Measurements from ENCODE around the gene JADE2.
"Not testable (repeated sequence)": the region's sequence is repeated elsewhere in the genome, so short reads cannot be mapped to it uniquely, and the experiment has no call there.

JADE2 gene

DNA sequence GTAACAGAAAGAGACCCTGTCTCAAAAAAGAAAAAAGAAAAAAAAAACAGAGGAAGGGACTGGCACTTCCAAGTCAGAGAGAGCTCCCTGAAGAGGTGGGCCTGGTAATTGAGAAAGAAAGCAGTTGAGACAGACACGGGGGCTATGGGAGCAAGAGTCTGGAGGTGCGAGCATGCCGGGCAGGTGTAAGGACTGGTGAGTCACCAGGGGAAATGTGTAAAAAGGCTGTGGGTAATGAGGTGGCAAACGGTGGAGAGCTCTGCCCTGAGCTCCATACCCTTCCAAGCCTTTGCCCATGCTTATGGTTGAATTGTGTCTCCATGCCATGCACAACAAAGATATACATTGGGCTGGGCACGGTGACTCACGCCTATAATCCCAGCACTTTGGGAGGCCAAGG is 18.0 kb upstream of the JADE2 start:
- DNase-seq (ENCODE audit: low read depth in 2 of 3, low spot score in 1 of 3), result no peak

- DNase-seq (ENCODE audit: low read depth in 2 of 3, low spot score in 1 of 3), result no peak
These were observed 16.8 kb upstream of the JADE2 start for GRCh38 chr5:134508521-134509195.

DNA sequence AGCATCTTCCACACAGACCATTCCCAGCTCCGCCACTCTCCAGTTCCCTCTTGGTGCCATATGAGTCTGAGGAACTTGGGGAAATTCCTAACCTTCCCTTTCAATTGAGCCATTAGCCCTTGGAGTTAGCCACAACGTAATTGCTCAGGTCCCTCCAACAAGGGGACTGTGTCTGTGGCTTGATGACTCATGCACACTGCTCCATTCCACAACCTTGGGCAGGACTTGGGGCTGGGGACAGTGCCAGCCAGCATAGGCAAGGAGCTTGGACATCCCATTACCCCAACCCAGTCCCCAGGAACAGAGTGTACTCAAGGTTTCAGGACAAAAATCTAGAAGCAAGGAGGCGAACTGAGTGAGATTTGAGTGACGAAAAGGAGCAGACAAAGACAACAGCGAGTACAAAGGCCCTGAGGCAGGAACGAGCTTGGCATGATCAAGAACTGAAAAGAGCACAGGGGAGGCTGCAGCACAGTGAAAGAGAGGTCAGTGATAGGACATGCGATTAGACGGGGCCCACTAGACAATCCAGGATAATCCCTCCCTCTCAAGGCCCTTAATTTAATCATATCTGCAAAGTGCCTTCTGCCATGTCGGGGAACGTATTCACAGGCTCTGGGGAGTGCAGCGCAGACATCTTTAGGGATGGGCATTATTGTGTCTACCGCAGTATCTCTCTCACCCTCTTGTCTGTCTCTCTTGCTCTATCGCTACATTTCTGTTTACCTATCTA is 16.0 kb upstream of the JADE2 start:
- no peak for DNase-seq (ENCODE audit: low read depth in 2 of 3, low spot score in 1 of 3)

DNA sequence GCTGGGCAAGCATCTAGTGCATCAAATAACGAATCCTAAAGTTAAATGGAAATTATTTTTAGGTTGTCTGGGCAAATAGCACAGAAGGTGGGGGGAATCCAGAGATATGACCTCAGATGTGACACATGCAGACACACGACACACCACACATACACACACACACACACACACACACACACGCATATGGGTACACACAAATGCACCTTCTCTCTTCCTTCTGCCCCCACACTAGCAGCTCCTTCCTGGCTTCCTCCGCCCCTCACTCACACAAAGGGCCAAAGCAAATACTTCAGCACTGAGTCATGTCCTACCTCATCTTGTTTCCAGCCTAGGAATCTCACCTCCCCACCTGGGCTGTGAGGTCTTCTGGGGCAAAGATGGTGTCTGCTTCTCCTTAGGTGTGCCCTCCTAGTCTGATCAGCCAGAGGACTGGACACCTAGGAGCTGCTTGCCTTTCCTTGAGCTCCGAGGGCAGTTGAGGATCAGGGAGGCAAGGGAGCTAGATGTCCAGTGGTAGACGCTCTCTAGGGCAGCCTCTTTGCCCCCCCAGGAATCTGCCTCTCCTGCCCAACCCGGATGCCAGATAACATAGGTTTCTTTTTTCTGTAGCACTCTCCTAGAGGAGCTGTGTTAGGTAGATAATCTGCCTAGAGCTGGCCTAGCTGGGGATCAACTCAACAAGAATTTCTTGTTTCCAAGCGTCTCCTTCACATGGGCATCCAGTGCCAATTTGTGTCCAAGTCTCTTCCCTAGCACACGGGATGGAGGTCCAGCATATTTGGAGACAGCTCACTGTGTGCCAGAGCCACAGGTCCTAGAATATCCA is 14.3 kb upstream of the JADE2 start:
- DNase-seq (ENCODE audit: low read depth in 2 of 3, low spot score in 1 of 3), result peak; percentile 32 to 58 (median 53)

- no peak for DNase-seq (ENCODE audit: low read depth in 2 of 3, low spot score in 1 of 3)
These were observed 13.4 kb upstream of the JADE2 start for GRCh38 chr5:134511796-134512660.

GRCh38 chr5:134512661-134512999 is 12.8 kb upstream of the JADE2 start:
- no peak for DNase-seq (ENCODE audit: low read depth in 2 of 3, low spot score in 1 of 3)

DNA sequence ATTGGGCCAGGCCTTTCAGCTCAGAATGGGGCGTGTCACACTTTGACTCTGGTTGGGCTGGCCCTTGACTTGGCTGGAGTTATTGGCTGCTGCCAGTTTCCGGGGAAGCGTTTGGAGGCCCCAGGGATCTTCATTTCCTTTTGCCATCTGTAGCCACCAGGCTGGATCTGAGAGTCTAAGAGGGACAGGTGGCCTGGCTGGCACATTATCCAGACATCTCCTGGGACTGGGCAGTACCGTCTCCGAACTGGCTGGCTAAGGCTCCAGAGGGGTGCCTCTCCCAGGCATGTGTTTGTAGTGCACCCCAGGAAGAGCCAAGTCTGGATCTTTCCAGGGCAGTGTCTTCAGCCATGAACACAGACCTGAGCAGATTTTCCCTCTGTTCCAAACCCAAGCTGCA is 9.7 kb upstream of the JADE2 start:
- no peak for DNase-seq (ENCODE audit: low read depth in 2 of 3, low spot score in 1 of 3)

GRCh38 chr5:134516984-134517383 is 8.5 kb upstream of the JADE2 start:
- DNase-seq (ENCODE audit: low read depth in 2 of 3, low spot score in 1 of 3), result not testable (repeated sequence)

GRCh38 chr5:134517553-134517952 is 7.9 kb upstream of the JADE2 start:
- no peak for DNase-seq (ENCODE audit: low read depth in 2 of 3, low spot score in 1 of 3)

GRCh38 chr5:134519989-134520388 is 5.5 kb upstream of the JADE2 start:
- DNase-seq (ENCODE audit: low read depth in 2 of 3, low spot score in 1 of 3), result no peak

GRCh38 chr5:134521841-134522240 is 3.6 kb upstream of the JADE2 start:
- no peak for DNase-seq (ENCODE audit: low read depth in 2 of 3, low spot score in 1 of 3)

DNA sequence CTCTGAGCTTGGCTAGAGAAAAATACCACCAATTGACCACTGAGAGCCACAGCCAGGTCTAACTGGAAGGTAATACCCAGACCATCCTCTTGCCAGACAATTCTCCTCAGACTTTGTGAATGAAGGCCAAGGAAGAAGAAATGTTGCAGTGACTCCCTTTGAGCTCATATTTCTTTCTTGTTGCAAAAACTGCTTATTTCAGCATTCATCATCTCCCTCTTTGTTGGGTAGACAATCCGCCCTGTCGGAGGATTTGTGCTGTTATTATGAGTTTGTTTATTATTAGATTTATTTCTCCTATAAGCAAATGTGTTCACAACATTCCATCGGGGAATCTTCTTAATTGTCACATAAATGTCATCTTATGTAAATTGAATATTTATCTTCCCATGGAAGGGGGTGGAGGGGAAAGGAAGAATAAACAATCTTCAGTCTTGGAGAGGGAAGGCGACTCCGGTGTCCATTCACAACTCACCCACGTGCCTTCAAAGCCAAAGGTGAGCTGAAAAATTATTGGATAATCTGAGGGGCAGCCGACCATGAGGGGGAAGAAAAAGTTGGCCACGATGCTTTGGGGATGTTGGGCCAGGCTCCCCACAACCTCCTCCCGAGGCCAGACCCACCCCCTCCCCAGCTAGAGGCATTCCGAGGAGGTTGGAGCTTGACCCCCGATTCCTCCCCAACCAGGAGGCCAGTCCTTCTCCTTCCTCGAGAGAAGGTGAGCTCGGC is 1.8 kb upstream of the JADE2 start:
- no peak for DNase-seq (ENCODE audit: low read depth in 2 of 3, low spot score in 1 of 3)

DNA sequence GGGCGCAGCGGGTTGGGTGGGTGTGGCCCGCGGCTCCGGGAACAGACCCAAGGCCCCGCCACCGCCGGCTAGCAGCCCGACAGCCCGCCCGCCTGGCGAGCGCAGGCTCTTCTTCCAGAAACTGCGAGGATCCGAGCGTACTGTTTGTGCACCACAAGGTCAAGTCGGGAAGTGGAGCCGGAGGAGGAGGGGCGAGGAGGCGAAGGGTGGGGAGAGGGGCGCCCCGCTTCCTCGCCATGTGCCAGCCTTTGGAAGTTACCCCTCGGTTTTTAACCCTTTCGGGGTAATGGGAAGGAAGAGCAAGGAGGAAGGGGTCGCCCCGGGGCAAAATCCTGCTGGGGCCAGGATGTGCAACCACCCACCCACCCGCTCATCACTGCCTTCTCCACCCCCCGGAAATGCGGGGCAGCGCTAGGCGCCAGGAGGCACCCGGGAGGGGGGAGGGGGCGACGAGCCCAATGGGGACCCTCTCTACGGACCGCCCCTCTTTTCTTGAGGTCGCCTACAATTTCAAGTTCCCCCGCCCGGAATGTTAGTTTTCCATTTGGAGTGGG is 1.1 kb upstream of the JADE2 start:
- DNase-seq (ENCODE audit: low read depth in 2 of 3, low spot score in 1 of 3), result peak; percentile 29 to 54 (median 52)

DNA sequence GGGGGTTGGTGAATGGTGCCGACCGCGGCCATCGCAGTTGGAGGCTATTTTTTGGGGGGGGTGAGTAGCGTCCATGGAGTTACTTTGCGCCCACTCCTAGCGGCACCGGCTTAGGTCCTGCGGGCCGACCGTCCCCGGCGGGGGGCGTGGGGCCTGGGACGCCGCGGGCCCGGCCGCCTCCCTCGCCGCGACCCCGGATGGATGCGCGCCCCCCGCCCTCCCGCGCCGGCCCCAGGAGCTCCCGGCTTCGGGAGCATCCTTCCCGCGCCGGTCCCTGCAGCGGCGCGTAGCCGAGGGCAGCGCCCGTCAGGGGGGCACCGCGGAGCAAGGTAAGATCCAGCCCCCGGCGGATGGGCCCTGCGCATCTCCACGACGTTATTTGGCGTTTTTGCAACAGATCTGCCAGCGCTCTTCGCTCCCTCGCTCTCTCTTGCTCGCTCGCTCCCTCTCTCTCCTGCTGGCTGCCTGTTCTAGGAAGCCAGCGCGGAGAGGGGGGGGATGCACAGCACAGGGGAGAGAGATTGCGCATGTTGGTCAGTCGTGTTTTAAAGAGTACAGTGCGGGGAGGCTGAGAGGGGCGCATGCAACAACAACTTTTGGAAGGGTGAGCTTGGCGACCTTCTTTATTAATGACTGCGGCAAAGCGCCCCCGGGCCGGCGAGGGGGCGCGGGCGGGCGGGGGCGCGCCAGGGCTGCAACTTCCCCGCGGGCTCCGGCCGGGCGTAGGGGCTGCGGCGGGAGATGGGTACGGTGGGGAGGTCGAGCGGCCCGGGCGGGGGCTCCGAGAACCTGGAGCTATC is 413 bp downstream of the JADE2 start:
- peak; percentile 32 to 44 (median 33) for DNase-seq (ENCODE audit: low read depth in 2 of 3, low spot score in 1 of 3)

DNA sequence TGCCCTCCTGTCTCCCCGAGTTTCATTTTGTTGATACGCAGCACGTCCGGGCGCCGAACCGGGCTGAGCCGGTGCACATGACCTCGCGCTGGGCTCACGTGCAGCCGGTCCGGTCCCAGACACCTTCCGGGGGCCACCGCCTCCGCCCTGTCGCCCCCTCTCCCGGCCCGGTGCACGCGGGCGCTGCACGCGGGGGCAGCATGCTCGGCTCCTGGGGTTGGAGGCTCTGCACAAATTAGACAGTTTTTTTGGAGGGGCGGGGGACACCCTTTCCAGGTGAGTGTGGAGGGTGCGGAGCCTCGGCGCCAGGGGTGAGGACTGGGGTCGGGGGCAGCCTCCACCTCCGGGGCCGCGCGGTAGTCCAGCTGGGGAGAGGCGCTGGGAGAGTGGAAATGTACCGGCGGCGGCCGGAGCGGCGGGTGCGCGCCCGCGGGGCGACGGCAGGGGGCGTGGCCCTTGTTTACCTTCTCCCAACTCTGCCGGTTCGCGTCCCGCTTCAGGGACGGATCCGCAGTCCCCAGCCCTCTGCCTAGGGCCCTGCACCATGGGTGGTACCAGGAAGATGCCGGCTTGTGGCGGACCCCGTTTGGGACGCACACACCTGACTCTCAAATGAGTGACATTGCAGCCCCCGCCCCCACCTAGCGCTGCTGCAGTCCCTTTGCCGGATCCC is 1.1 kb downstream of the JADE2 start:
- DNase-seq (ENCODE audit: low read depth in 2 of 3, low spot score in 1 of 3), result peak; percentile 76 to 80 (median 80)

DNA sequence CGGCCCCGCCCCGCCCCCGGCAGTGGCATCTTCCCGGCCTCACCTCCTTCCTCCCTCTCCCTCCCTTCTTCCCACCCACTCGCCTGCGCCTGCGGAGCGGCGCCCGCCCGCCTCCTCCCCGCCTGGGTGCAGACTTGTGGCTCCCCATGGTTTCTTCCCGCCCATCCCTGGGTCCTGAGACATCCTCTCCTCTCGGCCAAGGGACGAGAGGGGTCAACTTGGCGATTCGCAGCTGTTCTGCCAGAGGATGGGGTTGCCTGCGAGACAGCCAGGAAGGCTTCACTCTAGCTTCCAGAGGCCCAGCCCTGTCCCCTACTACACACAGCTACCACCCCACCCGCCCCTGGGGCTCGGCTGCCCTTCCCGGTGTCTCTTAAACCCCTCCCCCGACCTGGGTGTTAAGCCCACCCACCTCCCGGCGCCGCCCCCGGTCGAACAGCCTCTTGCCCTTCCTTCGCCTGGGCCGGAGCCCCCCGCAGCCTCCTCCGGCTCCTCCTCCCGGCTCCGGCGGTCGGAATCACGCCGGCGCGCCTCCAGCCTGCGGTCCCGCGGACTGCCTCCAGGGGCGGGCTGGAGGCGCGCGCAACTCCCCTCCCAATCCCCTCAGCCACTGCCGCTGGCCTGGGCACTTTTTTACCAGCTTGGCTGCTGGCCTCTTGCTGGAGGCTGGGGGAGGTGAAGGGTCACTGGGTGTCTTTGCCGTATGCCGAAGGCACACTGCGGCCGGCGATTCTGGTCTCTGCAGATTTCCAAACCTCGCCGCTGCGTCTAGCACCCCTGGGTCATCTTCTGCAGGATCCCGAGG is 1.9 kb downstream of the JADE2 start:
- peak; percentile 51 to 82 (median 59) for DNase-seq (ENCODE audit: low read depth in 2 of 3, low spot score in 1 of 3)

GRCh38 chr5:134527961-134528424 is 2.5 kb downstream of the JADE2 start:
- DNase-seq (ENCODE audit: low read depth in 2 of 3, low spot score in 1 of 3), result no peak

- DNase-seq (ENCODE audit: low read depth in 2 of 3, low spot score in 1 of 3), result no peak
These were observed 3.1 kb downstream of the JADE2 start for GRCh38 chr5:134528556-134528955.
